Thyroid gland (tissue), 4 donors: Measurements from ENCODE around the gene ADAMTS7.
"Not testable (repeated sequence)": the region's sequence is repeated elsewhere in the genome, so short reads cannot be mapped to it uniquely, and the experiment has no call there.

ENCODE experiments used
- CTCF ChIP-seq, 6 experiments: fragments of 200-600 bp in 3 of 6; fragments of 450-650 bp in 3 of 6; sonication (generic) in 3 of 6; IDR thresholded peaks; one replicate each; pipeline ENCODE4 v1.5.1; 2016 to 2019; ENCODE audit warnings: antibody characterized with exemption in 6 of 6, mild to moderate bottlenecking in 2 of 6, inconsistent platforms in 1 of 6, moderate library complexity in 1 of 6
- POLR2A ChIP-seq, 2 donors: fragments of 450-650 bp; IDR thresholded peaks; one replicate each; pipeline ENCODE4 v1.6.1; 2017; ENCODE audit warnings: antibody characterized with exemption in 2 of 2, mild to moderate bottlenecking in 2 of 2, moderate library complexity in 1 of 2

- TF ChIP-seq CTCF, POLR2A (IDR thresholded peaks at IDR 0.05): not testable (repeated sequence)
These were observed 52.6 kb downstream of the ADAMTS7 start for GRCh38 chr15:78758486-78759200.
